H1 (cell line): ENCODE data around the gene GPC3. TPM values are rescaled to one million over a fixed set of nuclear protein-coding genes. Genes with fewer than 3 reads are reported as not detected.

Experiments used
- CTCF ChIA-PET: fragments of 300-600 bp; sonication (Branson Sonifier 250); formaldehyde crosslinking; loops from one replicate; lab custom pipeline; 2021; ENCODE audit not compliant: partially characterized antibody; lab: Charles Lee
- POLR2A ChIA-PET: fragments of 300-600 bp; sonication (Branson Sonifier 250); formaldehyde crosslinking; loops from one replicate; lab custom pipeline; 2021; ENCODE audit warnings: inconsistent platforms; ENCODE audit not compliant: partially characterized antibody; lab: Charles Lee
- DNase-seq, 2 experiments: peaks; one replicate each; pipeline versions ENCODE4 v3.0.0 to v3.0.0-alpha.2; 2010 to 2022; ENCODE audit warnings: low spot score in 2 of 2, low read depth in 1 of 2, mixed read lengths in 1 of 2
- FAIRE-seq: peaks from 2 replicates; lab custom pipeline; 2011; peaks lifted over from hg19 to GRCh38; lab: Jason Lieb, UNC
- H2AFZ ChIP-seq: 2 replicates; pipeline ENCODE4 v1.8.1; 2012; ENCODE audit warnings: low read length, inconsistent platforms
- H2AK5ac ChIP-seq: 2 replicates; pipeline ENCODE4 v1.6.1; 2013; ENCODE audit warnings: low read depth, low read length
- H2BK120ac ChIP-seq: replicated peaks from 2 replicates; pipeline ENCODE3; 2013; ENCODE audit warnings: low read depth, low read length, inconsistent platforms
- H2BK12ac ChIP-seq: 2 replicates; pipeline ENCODE4 v1.6.1; 2013; ENCODE audit warnings: low read depth, low read length
- H2BK15ac ChIP-seq: 2 replicates; pipeline ENCODE4 v1.6.1; 2013; ENCODE audit warnings: low read length
- H2BK20ac ChIP-seq: 2 replicates; pipeline ENCODE4 v1.6.1; 2013; ENCODE audit warnings: low read length
- H2BK5ac ChIP-seq: 2 replicates; pipeline ENCODE4 v1.6.1; 2013; ENCODE audit warnings: low read depth, low read length
- H3K14ac ChIP-seq: 2 replicates; pipeline ENCODE4 v1.6.1; 2013; ENCODE audit warnings: inconsistent platforms; ENCODE audit not compliant: insufficient read length
- H3K18ac ChIP-seq: 2 replicates; pipeline ENCODE4 v1.6.1; 2013; ENCODE audit warnings: low read length; ENCODE audit errors: extremely low read depth
- H3K23ac ChIP-seq: 2 replicates; pipeline ENCODE4 v1.6.1; 2013; ENCODE audit warnings: inconsistent platforms; ENCODE audit not compliant: insufficient read length
- H3K23me2 ChIP-seq: 2 replicates; pipeline ENCODE4 v1.6.1; 2013; ENCODE audit warnings: low read depth, low read length
- H3K27ac ChIP-seq: 2 replicates; pipeline ENCODE4 v1.6.1; 2011; ENCODE audit warnings: low read depth, low read length, inconsistent platforms
- H3K27me3 ChIP-seq, 4 experiments: replicated peaks in 1 of 4; 1 replicate in 1 of 4; 2 replicates in 3 of 4; pipeline versions ENCODE4 v1.6.1 to v1.8.1; 2011 to 2013; ENCODE audit warnings: low read length in 3 of 4, mild to moderate bottlenecking in 3 of 4, inconsistent platforms in 2 of 4, mixed read lengths in 2 of 4, moderate library complexity in 1 of 4; ENCODE audit not compliant: control insufficient read depth in 3 of 4, insufficient read depth in 3 of 4; ENCODE audit errors: extremely low read depth in 1 of 4
- H3K36me3 ChIP-seq, 4 experiments: 2 replicates each; pipeline versions ENCODE4 v1.6.1 to v1.8.1; 2011 to 2013; ENCODE audit warnings: mild to moderate bottlenecking in 4 of 4, low read length in 3 of 4, moderate library complexity in 2 of 4, control low read depth in 1 of 4, inconsistent platforms in 1 of 4; ENCODE audit not compliant: insufficient read depth in 4 of 4, control insufficient read depth in 2 of 4
- H3K4ac ChIP-seq: replicated peaks from 2 replicates; pipeline ENCODE3; 2013; ENCODE audit warnings: low read length, low read depth, mixed read lengths, inconsistent platforms; ENCODE audit not compliant: insufficient read length
- H3K4me1 ChIP-seq, 4 experiments: replicated peaks in 1 of 4; 1 replicate in 1 of 4; 2 replicates in 3 of 4; pipeline versions ENCODE4 v1.6.1 to v1.8.1; 2011 to 2013; ENCODE audit warnings: low read length in 3 of 4, inconsistent platforms in 2 of 4, mixed read lengths in 1 of 4; ENCODE audit not compliant: insufficient read depth in 4 of 4, control insufficient read depth in 3 of 4
- H3K4me2 ChIP-seq, 2 experiments: 2 replicates each; pipeline versions ENCODE4 v1.6.1 to v1.8.1; 2011 to 2013; ENCODE audit warnings: low read depth in 2 of 2, low read length in 2 of 2, control low read depth in 1 of 2, inconsistent platforms in 1 of 2, mild to moderate bottlenecking in 1 of 2; ENCODE audit not compliant: insufficient read depth in 1 of 2
- H3K4me3 ChIP-seq, 4 experiments: fragments of 200-600, 300-600 bp in 1 of 4; sonication (generic), shearing (Covaris generic), sonication (Bioruptor Twin) in 1 of 4; 2 replicates each; pipeline versions ENCODE4 v1.5.1 to v1.8.1; 2011 to 2016; ENCODE audit warnings: low read length in 4 of 4, low read depth in 3 of 4, control low read depth in 2 of 4, inconsistent platforms in 2 of 4, mild to moderate bottlenecking in 2 of 4, mixed read lengths in 1 of 4, moderate library complexity in 1 of 4; ENCODE audit not compliant: insufficient read depth in 2 of 4; ENCODE audit errors: extremely low read depth in 1 of 4
- H3K56ac ChIP-seq: replicated peaks from 2 replicates; pipeline ENCODE3; 2013; ENCODE audit warnings: low read depth, mild to moderate bottlenecking, mixed read lengths, low read length, inconsistent platforms; ENCODE audit not compliant: insufficient read length
- H3K79me1 ChIP-seq: 2 replicates; pipeline ENCODE4 v1.6.1; 2013; ENCODE audit warnings: low read depth, low read length, control low read depth
- H3K79me2 ChIP-seq, 2 experiments: 2 replicates each; pipeline versions ENCODE4 v1.6.1 to v1.8.1; 2012 to 2013; ENCODE audit warnings: low read length in 2 of 2, mild to moderate bottlenecking in 2 of 2, inconsistent platforms in 1 of 2; ENCODE audit not compliant: insufficient read depth in 2 of 2, control insufficient read depth in 1 of 2
- H3K9ac ChIP-seq, 4 experiments: replicated peaks in 1 of 4; 1 replicate in 1 of 4; 2 replicates in 3 of 4; pipeline versions ENCODE4 v1.6.1 to v1.8.1; 2011 to 2013; ENCODE audit warnings: low read depth in 3 of 4, low read length in 3 of 4, control low read depth in 2 of 4, mild to moderate bottlenecking in 2 of 4, moderate library complexity in 2 of 4, inconsistent platforms in 1 of 4; ENCODE audit errors: extremely low read depth in 1 of 4
- H3K9me3 ChIP-seq, 2 experiments: 2 replicates each; pipeline versions ENCODE4 v1.6.1 to v1.8.1; 2012 to 2013; ENCODE audit warnings: mild to moderate bottlenecking in 2 of 2, moderate library complexity in 2 of 2, control low read depth in 1 of 2, inconsistent platforms in 1 of 2, low read depth in 1 of 2, low read length in 1 of 2, mixed read lengths in 1 of 2; ENCODE audit not compliant: insufficient read depth in 2 of 2
- H4K20me1 ChIP-seq, 2 experiments: replicated peaks in 1 of 2; 2 replicates each; pipeline versions ENCODE3 to v1.8.1; 2011 to 2013; ENCODE audit warnings: inconsistent platforms in 2 of 2, low read length in 2 of 2, mild to moderate bottlenecking in 1 of 2; ENCODE audit not compliant: insufficient read depth in 2 of 2, control insufficient read depth in 1 of 2
- H4K5ac ChIP-seq: 2 replicates; pipeline ENCODE4 v1.6.1; 2013; ENCODE audit warnings: low read length, low read depth, mixed read lengths, inconsistent platforms; ENCODE audit not compliant: insufficient read length
- H4K8ac ChIP-seq: 2 replicates; pipeline ENCODE4 v1.8.0; 2013; ENCODE audit warnings: mild to moderate bottlenecking, moderate library complexity, low read length, inconsistent platforms; ENCODE audit not compliant: insufficient read depth; ENCODE audit errors: extremely low read depth
- H4K91ac ChIP-seq: replicated peaks from 2 replicates; pipeline ENCODE3; 2013; ENCODE audit warnings: low read length, mixed read lengths, inconsistent platforms; ENCODE audit not compliant: insufficient read length
- BCL11A ChIP-seq, 2 experiments: IDR thresholded peaks; one replicate each; pipeline ENCODE4 v1.6.1; 2011; ENCODE audit warnings: low read depth in 2 of 2, low read length in 2 of 2, mild to moderate bottlenecking in 2 of 2
- CHD1 ChIP-seq: IDR thresholded peaks from 2 replicates; pipeline ENCODE4 v1.6.1; 2012; ENCODE audit warnings: low read depth, low read length, improper control_type of control experiment
- EGR1 ChIP-seq: IDR thresholded peaks from 2 replicates; pipeline ENCODE4 v1.6.1; 2011; ENCODE audit warnings: low read depth, low read length, borderline replicate concordance
- JUN ChIP-seq: IDR thresholded peaks from 2 replicates; pipeline ENCODE4 v1.6.1; 2011; ENCODE audit warnings: low read depth, mild to moderate bottlenecking, improper control_type of control experiment, low read length
- JUND ChIP-seq: IDR thresholded peaks from 2 replicates; pipeline ENCODE4 v1.6.1; 2011; ENCODE audit warnings: mild to moderate bottlenecking, improper control_type of control experiment, low read length
- KDM4A ChIP-seq: IDR thresholded peaks from one replicate; pipeline ENCODE4 v1.7.1; 2012; ENCODE audit warnings: low read depth, mild to moderate bottlenecking, moderate library complexity, low read length, inconsistent platforms; ENCODE audit not compliant: severe bottlenecking
- NANOG ChIP-seq: IDR thresholded peaks from 2 replicates; pipeline ENCODE4 v1.6.1; 2011; ENCODE audit warnings: low read length, low read depth, mild to moderate bottlenecking, inconsistent platforms; ENCODE audit not compliant: insufficient read depth, poor library complexity, severe bottlenecking
- RAD21 ChIP-seq, 2 experiments: IDR thresholded peaks in 1 of 2; conservative IDR thresholded peaks in 1 of 2; 2 replicates each; pipeline ENCODE4 v1.6.1; 2011; ENCODE audit warnings: low read depth in 2 of 2, low read length in 2 of 2, improper control_type of control experiment in 1 of 2, inconsistent platforms in 1 of 2, mild to moderate bottlenecking in 1 of 2, moderate library complexity in 1 of 2
- SRF ChIP-seq: IDR thresholded peaks from 2 replicates; pipeline ENCODE4 v1.6.1; 2011; ENCODE audit warnings: mild to moderate bottlenecking, low read depth, low read length, moderate library complexity
- TAF1 ChIP-seq: IDR thresholded peaks from 2 replicates; pipeline ENCODE4 v1.6.1; 2011; ENCODE audit warnings: mild to moderate bottlenecking, low read depth, low read length
- WGBS, 2 experiments: shearing (Covaris generic) in 1 of 2; methylation state at CpG; one replicate each; pipeline versions ENCODE4 v1.1.6 to v1.1.7; 2013 to 2015; ENCODE audit warnings: low lambda C conversion rate in 2 of 2, mixed read lengths in 2 of 2, inconsistent platforms in 1 of 2, low coverage in 1 of 2, missing lambda C conversion rate in 1 of 2; ENCODE audit not compliant: insufficient replicate concordance in 2 of 2, insufficient coverage in 1 of 2, insufficient read length in 1 of 2; ENCODE audit errors: extremely low coverage in 1 of 2, missing lambda C conversion rate in 1 of 2; 5-methylcytosine and 5-hydroxymethylcytosine counted together
- polyA plus RNA-seq, 7 experiments: library from polyadenylated mRNA; depleted of rRNA in 3 of 7; stranded (reverse) in 5 of 7; unstranded in 2 of 7; fragments of >200 nt in 5 of 7; fragments of 200-250 nt in 2 of 7; gene quantifications; 1 replicate in 5 of 7; 2 replicates in 1 of 7; 4 replicates in 1 of 7; pipeline versions ENCODE4 v1.2.1 to v1.2.3, GENCODE V29; 2011 to 2013; ENCODE audit warnings: missing spikeins in 2 of 7, mixed read lengths in 2 of 7
- total RNA-seq: library from RNA; stranded (reverse); fragmentation: NEBNext Ultra II Directional; extraction: Animal tissue kit (Norgen Biotek cat#: 25700); gene quantifications from 2 replicates; pipeline ENCODE4 v1.2.1, GENCODE V29; 2021
- TF ChIP-seq, protein P1 (sequence below): IDR thresholded peaks from 2 replicates; pipeline ENCODE4 v1.6.1; 2011; ENCODE audit warnings: low read depth, mild to moderate bottlenecking, low read length; ENCODE audit not compliant: insufficient read depth

The GPC3 gene
- total and polyA plus RNA-seq, 2 of the 8 experiments (the other 6 are each of a cell fraction or from before 2014, with no cell fraction given): 64.8 to 71.9 TPM

DNA sequence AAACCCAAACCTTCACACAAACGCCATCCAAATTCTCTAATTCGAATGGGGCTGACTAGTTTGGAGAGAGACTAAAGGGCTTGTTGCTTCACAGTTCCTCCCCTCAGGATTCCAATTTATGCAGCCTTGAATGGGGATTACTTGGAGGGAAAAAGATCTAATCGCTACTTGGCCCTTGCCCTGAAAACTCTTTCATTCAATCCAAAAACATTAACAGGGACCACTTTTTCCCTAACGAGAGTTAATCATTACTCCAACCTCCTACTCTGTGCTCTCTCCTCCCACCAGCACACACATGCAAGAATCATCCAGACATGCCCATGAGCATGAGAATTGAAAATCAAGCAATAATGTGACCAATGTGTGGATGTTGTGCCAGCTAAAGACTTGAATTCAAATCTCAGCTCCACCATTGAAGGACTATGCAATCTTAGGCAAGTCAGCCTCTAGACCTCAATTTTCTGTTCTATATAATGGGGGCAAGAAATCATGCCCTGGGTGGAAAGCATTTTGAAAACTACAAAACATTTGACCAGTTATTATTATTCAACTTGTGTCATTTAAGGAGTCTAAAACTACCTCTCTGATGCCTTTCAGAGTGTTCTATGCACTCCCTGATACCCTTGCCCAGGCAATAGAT lies 34.3 kb upstream of the GPC3 start:
- Histone ChIP-seq H3K18ac (no peak overlapping the region), H4K5ac (no peak overlapping the region), H4K20me1 (no peaks in the 10 kb centered on the region), H2AK5ac (no peak overlapping the region), H3K36me3 (no peaks in the 10 kb centered on the region), H3K23ac (no peak overlapping the region), H3K27me3 (no peaks in the 10 kb centered on the region), H3K9me3 (no peaks in the 10 kb centered on the region), H3K4ac (no peak overlapping the region), H2BK5ac (no peak overlapping the region), H2BK20ac (no peak overlapping the region), H3K4me3 (no peak overlapping the region), H4K8ac (no peak overlapping the region), H3K4me2 (no peak overlapping the region), H2AFZ (no peak overlapping the region), H3K4me1 (no peaks in the 10 kb centered on the region; a peak in 1 of 7 replicates), H3K27ac (no peak overlapping the region), H3K14ac (no peak overlapping the region), H3K56ac (no peak overlapping the region), H2BK15ac (no peak overlapping the region), H3K79me1 (no peaks in the 10 kb centered on the region), H2BK120ac (no peak overlapping the region), H4K91ac (no peak overlapping the region), H2BK12ac (no peak overlapping the region), H3K23me2 (no peaks in the 10 kb centered on the region), H3K79me2 (no peaks in the 10 kb centered on the region), H3K9ac (no peak overlapping the region)
- DNase-seq (no peak), FAIRE-seq (no peak)
- 89 to 100% methylated on average over 1 to 4 of the region's 4 CpGs for WGBS, 2 experiments
- ChIA-PET POLR2A (no interaction called here), CTCF (interaction anchor here (1.3 to 3.6 kb wide), 7 partner anchors 51 to 251 kb away, joined by 3 to 28 read pairs (median 5); no protein-coding TSS in a partner anchor)
- TF ChIP-seq CHD1 (no peak), RAD21 (IDR thresholded peaks at IDR 0.05 in 1 of 2, conservative IDR thresholded peaks at IDR 0.05 in 1 of 2; ENCODE audit: low read depth in 2 of 2, low read length in 2 of 2) (no peak), JUN (no peak), JUND (no peak), NANOG (no peak), BCL11A (IDR thresholded peaks at IDR 0.05; ENCODE audit: low read depth in 2 of 2, low read length in 2 of 2) (no peak), TAF1 (no peak), KDM4A (no peak), SRF (no peak), EGR1 (no peak)
- TF ChIP-seq, protein P1, sequence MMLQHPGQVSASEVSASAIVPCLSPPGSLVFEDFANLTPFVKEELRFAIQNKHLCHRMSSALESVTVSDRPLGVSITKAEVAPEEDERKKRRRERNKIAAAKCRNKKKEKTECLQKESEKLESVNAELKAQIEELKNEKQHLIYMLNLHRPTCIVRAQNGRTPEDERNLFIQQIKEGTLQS: no peak
